SU-DHL-6 (cell line): ENCODE data around the gene MON2.
"Not testable (repeated sequence)": the region's sequence is repeated elsewhere in the genome, so short reads cannot be mapped to it uniquely, and the experiment has no call there.

ENCODE experiments used
- CTCF ChIP-seq: fragments of 200-600 bp; sonication (generic); IDR thresholded peaks from one replicate; pipeline ENCODE4 v1.5.1; 2017; ENCODE audit warnings: antibody characterized with exemption, mild to moderate bottlenecking, low read length, moderate library complexity; ENCODE audit not compliant: insufficient read depth, poor library complexity, severe bottlenecking
- EZH2phosphoT487 ChIP-seq: fragments of 200-600 bp; sonication (generic), shearing (Covaris generic); conservative IDR thresholded peaks from 2 replicates; pipeline ENCODE4 v1.6.1; 2018; ENCODE audit warnings: mild to moderate bottlenecking, antibody characterized with exemption, low read length, moderate library complexity, mixed read lengths

GRCh38 chr12:62463252-62463651 lies 3.4 kb upstream of the MON2 start:
- TF ChIP-seq CTCF, EZH2phosphoT487: not testable (repeated sequence)
